ENCODE data around the gene COMMD3. TPM values are rescaled to one million over a fixed set of nuclear protein-coding genes. Genes with fewer than 3 reads are reported as not detected.

COMMD3 gene
- total RNA-seq, 4 donors from 2014 or later = 7.4 to 39.5 (median 25.8) TPM

DNA sequence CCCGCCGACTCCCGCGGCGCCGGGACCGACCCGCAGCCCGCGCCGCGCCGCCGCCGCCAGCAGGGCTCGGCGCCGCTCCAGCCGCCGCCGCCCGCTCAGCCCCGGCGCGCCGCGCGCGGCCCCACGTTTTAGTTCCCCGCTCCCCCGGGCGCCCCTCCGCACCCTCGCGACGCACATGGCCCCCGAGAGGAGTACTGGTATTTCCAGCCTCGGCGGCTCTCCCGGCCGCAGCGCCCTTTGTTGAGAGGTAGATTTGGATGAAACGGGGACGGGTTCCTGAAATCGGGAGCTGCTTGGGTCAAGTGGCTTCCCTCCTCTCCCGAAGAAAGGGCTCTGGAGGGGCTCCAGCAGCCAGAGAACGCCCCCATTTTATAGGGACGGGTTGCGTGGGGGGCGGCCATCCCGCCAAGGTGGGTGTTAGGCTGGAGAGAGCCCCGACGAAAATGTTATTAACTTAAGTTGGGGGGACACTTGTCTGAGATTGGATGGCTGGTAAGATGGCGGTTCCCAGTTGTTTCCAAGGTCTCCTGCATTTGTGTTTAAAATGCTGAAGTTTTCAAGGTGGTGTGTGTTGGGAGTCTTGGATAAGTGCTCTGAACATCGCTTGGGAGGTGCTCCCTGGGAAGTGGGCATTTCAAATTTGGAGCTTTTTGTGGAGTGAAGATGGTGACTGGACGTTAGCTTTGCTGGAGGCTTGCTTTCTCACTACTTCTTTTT, 5.9 kb downstream of the COMMD3 start:
- Histone ChIP-seq H3K4me3 (peak overlapping the region; percentile 52 to 69), H3K9me3 (no peaks in the 10 kb centered on the region), H3K27ac (peak overlapping the region in 1 of 2 donors; percentile 58), H3K4me1 (peaks cover 0 to 7% of the 10 kb centered on the region in 2 donors), H3K27me3 (no peaks in the 10 kb centered on the region), H3K36me3 (no peaks in the 10 kb centered on the region)
- peak in 1 of 2 donors; percentile 32 for DNase-seq
- intact Hi-C loops (cut with DNase I; ENCODE audit: low total_unique reads) = loop anchor here (10.0 kb wide), 2 partner anchors 113 to 827 kb away; no protein-coding TSS in a partner anchor
- TF ChIP-seq POLR2A (IDR thresholded peaks at IDR 0.05) = no peak
- TF ChIP-seq, protein P1, sequence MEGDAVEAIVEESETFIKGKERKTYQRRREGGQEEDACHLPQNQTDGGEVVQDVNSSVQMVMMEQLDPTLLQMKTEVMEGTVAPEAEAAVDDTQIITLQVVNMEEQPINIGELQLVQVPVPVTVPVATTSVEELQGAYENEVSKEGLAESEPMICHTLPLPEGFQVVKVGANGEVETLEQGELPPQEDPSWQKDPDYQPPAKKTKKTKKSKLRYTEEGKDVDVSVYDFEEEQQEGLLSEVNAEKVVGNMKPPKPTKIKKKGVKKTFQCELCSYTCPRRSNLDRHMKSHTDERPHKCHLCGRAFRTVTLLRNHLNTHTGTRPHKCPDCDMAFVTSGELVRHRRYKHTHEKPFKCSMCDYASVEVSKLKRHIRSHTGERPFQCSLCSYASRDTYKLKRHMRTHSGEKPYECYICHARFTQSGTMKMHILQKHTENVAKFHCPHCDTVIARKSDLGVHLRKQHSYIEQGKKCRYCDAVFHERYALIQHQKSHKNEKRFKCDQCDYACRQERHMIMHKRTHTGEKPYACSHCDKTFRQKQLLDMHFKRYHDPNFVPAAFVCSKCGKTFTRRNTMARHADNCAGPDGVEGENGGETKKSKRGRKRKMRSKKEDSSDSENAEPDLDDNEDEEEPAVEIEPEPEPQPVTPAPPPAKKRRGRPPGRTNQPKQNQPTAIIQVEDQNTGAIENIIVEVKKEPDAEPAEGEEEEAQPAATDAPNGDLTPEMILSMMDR (IDR thresholded peaks at IDR 0.05) = no peak

DNA sequence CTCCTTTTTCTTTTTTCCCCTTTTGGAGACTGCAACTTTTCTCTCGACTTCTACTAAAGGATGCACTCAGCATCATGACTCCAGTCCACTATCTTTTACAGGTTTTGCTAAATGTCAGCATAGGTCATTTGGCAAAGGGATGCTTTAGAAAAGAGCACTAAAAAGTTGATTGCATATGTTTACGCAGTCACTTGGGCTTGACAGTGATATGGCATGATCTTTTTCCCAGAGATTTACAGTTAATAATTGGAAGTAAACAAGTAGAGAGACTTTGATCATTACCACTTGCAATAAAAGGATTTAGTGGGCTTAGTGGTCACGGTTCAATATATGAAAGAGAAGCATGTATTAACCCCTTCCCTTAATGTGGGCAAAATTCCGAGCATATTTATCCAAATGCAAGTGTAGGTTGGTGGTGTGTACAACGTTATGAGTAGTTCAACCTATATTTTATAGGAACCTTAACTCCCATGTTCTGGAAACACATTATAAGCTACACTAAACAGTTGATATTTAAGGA, 6.5 kb downstream of the COMMD3 start:
- Histone ChIP-seq H3K27ac (peak overlapping the region in 1 of 2 donors; percentile 58), H3K9me3 (no peaks in the 10 kb centered on the region), H3K4me1 (peaks cover 0 to 1% of the 10 kb centered on the region in 2 donors), H3K4me3 (peak overlapping the region; percentile 52 to 69), H3K27me3 (no peaks in the 10 kb centered on the region), H3K36me3 (no peaks in the 10 kb centered on the region)
- no peak for DNase-seq
- TF ChIP-seq, protein P1 (IDR thresholded peaks at IDR 0.05) = no peak
- no peak for TF ChIP-seq POLR2A (IDR thresholded peaks at IDR 0.05)
- intact Hi-C loops (cut with DNase I; ENCODE audit: low total_unique reads) = loop anchor here (10.0 kb wide), 2 partner anchors 112 to 828 kb away; no protein-coding TSS in a partner anchor

DNA sequence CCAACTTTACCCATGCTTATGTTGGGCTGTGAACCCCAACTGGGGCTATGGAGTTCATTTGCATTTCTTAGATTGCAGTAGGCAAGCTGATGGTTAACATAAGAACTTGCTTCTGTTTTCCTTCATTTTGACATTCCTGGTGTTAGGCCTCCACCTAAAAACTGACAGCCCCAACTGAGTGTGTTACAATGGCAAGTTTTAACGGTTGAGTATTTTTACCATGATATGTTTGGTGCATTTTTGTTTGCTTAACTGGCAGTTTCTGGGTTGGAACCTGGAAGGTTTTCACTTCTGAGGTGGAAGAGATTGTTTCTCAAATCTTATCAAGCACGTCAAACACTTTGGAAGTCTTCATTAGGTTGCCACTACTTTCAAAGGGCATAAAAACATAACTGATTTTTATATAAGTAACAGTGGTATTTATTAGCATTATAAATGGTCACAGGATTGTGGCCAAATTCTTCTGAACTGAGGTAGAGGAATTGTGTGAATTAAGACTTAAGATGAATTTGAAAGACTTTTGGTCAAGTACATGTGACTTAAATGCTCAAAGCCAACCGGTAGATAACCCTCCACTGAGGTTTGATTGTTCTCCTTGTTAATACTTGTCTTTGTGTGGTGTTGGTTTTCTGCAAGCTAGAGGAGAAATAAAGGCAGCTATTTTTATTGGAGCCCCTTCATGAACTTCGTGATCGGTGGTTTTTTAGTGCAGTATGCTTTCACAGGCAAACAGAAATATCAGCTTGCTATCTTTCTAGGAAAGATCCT, 7.5 kb downstream of the COMMD3 start:
- TF ChIP-seq, protein P1 (IDR thresholded peaks at IDR 0.05) = no peak
- TF ChIP-seq POLR2A (IDR thresholded peaks at IDR 0.05) = no peak
- no peaks in the 10 kb centered on the region for H3K36me3 ChIP-seq
- H3K27ac ChIP-seq = no peak overlapping the region
- H3K27me3 ChIP-seq = no peaks in the 10 kb centered on the region
- intact Hi-C loops (cut with DNase I; ENCODE audit: low total_unique reads) = loop anchor here (10.0 kb wide), 2 partner anchors 111 to 829 kb away; no protein-coding TSS in a partner anchor
- DNase-seq = no peak
- no peaks in the 10 kb centered on the region for H3K4me1 ChIP-seq
- no peak overlapping the region for H3K4me3 ChIP-seq
- no peaks in the 10 kb centered on the region for H3K9me3 ChIP-seq

DNA sequence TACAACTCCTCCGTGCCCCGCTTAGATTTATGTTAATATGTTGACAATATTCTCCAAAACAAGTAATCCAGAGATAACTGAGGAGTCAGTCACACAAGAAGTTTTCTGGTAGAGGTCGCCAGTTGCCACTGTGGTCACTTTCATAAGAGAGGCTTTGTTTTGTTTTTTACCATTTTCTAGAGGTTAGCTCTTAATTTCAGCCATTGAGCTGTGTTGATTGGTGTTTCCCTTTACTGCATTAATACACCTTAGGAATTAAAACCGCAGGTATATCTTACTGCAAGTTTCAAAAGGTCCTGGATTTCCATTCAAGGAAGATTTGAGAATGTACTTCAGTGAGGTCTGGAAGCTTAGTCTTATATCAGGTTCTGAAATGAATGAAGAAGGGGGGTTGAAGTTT, 8.2 kb downstream of the COMMD3 start:
- Histone ChIP-seq H3K4me1 (no peaks in the 10 kb centered on the region), H3K36me3 (no peaks in the 10 kb centered on the region), H3K9me3 (no peaks in the 10 kb centered on the region), H3K27ac (no peak overlapping the region), H3K27me3 (no peaks in the 10 kb centered on the region), H3K4me3 (no peak overlapping the region)
- no peak for TF ChIP-seq POLR2A (IDR thresholded peaks at IDR 0.05)
- TF ChIP-seq, protein P1 (IDR thresholded peaks at IDR 0.05) = no peak
- intact Hi-C loops (cut with DNase I; ENCODE audit: low total_unique reads) = loop anchor here (10.0 kb wide), 2 partner anchors 110 to 830 kb away; no protein-coding TSS in a partner anchor
- DNase-seq = no peak

Measured in uterus (tissue), 4 donors.